GM19395 (cell line): ENCODE results near the gene GLT8D2.

ENCODE experiments used
- ATAC-seq: cut with Tn5 transposase; IDR thresholded peaks from one replicate; pipeline ENCODE4 v1.9.1; 2021; ENCODE audit warnings: mild to moderate bottlenecking, moderate library complexity; ENCODE audit not compliant: unreplicated experiment

Gene GLT8D2

GRCh38 chr12:103955811-103956508 lies 94.0 kb downstream of the GLT8D2 start:
- no peak for ATAC-seq

- ATAC-seq: no peak
Measured at GRCh38 chr12:103952497-103952896, 97.5 kb downstream of the GLT8D2 start.

GRCh38 chr12:103948746-103949406 lies 101.1 kb downstream of the GLT8D2 start:
- ATAC-seq: no peak

GRCh38 chr12:103947871-103948555 lies 102.0 kb downstream of the GLT8D2 start:
- ATAC-seq: no peak

GRCh38 chr12:103944964-103945363 lies 105.0 kb downstream of the GLT8D2 start:
- no peak for ATAC-seq
